ENCODE data around the gene TNFRSF8.
A peak's percentile ranks its signal among the peaks of the same experiment; 100 is the strongest.

The TNFRSF8 gene

GRCh38 chr1:12185036-12185917, 122.2 kb downstream of the TNFRSF8 start:
- Histone ChIP-seq H3K27me3 (replicated peaks; ENCODE audit: control insufficient read depth, insufficient read depth, low read length) (no peaks in the 10 kb centered on the region), H3K4me1 (ENCODE audit: control insufficient read depth, insufficient read depth, low read length) (peaks cover 50% of the 10 kb centered on the region), H3K9me3 (ENCODE audit: control insufficient read depth, low read length) (no peaks in the 10 kb centered on the region), H3K36me3 (ENCODE audit: control insufficient read depth, insufficient read depth, low read length, severe bottlenecking) (no peaks in the 10 kb centered on the region), H3K4me3 (ENCODE audit: low read length) (peak overlapping the region; percentile 62), H3K9ac (ENCODE audit: low read length) (peak overlapping the region; percentile 85)
- DNase-seq (ENCODE audit: low read depth), result no peak

- peak; percentile 18 for DNase-seq (ENCODE audit: low read depth)
- Histone ChIP-seq H3K27me3 (replicated peaks; ENCODE audit: control insufficient read depth, insufficient read depth, low read length) (no peaks in the 10 kb centered on the region), H3K36me3 (ENCODE audit: control insufficient read depth, insufficient read depth, low read length, severe bottlenecking) (no peaks in the 10 kb centered on the region), H3K4me1 (ENCODE audit: control insufficient read depth, insufficient read depth, low read length) (peaks cover 50% of the 10 kb centered on the region), H3K9me3 (ENCODE audit: control insufficient read depth, low read length) (no peaks in the 10 kb centered on the region), H3K9ac (ENCODE audit: low read length) (peak overlapping the region; percentile 85), H3K4me3 (ENCODE audit: low read length) (no peak overlapping the region)
Observed at GRCh38 chr1:12185918-12186678, 123.0 kb downstream of the TNFRSF8 start.

- Histone ChIP-seq H3K9ac (ENCODE audit: low read length) (peak overlapping the region; percentile 85), H3K4me3 (ENCODE audit: low read length) (no peak overlapping the region), H3K27me3 (replicated peaks; ENCODE audit: control insufficient read depth, insufficient read depth, low read length) (no peaks in the 10 kb centered on the region), H3K4me1 (ENCODE audit: control insufficient read depth, insufficient read depth, low read length) (peaks cover 50% of the 10 kb centered on the region), H3K36me3 (ENCODE audit: control insufficient read depth, insufficient read depth, low read length, severe bottlenecking) (peaks cover under 1% of the 10 kb centered on the region), H3K9me3 (ENCODE audit: control insufficient read depth, low read length) (no peaks in the 10 kb centered on the region)
- no peak for DNase-seq (ENCODE audit: low read depth)
Observed at GRCh38 chr1:12186679-12186985, 123.5 kb downstream of the TNFRSF8 start.

- Histone ChIP-seq H3K36me3 (ENCODE audit: control insufficient read depth, insufficient read depth, low read length, severe bottlenecking) (peaks cover 4% of the 10 kb centered on the region), H3K9ac (ENCODE audit: low read length) (no peak overlapping the region), H3K27me3 (replicated peaks; ENCODE audit: control insufficient read depth, insufficient read depth, low read length) (no peaks in the 10 kb centered on the region), H3K4me3 (ENCODE audit: low read length) (no peak overlapping the region), H3K9me3 (ENCODE audit: control insufficient read depth, low read length) (no peaks in the 10 kb centered on the region), H3K4me1 (ENCODE audit: control insufficient read depth, insufficient read depth, low read length) (peaks cover 45% of the 10 kb centered on the region)
- no peak for DNase-seq (ENCODE audit: low read depth)
Observed at GRCh38 chr1:12188115-12188514, 125.0 kb downstream of the TNFRSF8 start.

GRCh38 chr1:12188657-12189327, 125.7 kb downstream of the TNFRSF8 start:
- H3K9ac ChIP-seq (ENCODE audit: low read length), result no peak overlapping the region
- H3K4me3 ChIP-seq (ENCODE audit: low read length), result no peak overlapping the region
- no peaks in the 10 kb centered on the region for H3K9me3 ChIP-seq (ENCODE audit: control insufficient read depth, low read length)
- no peak for DNase-seq (ENCODE audit: low read depth)
- H3K36me3 ChIP-seq (ENCODE audit: control insufficient read depth, insufficient read depth, low read length, severe bottlenecking), result peaks cover 4% of the 10 kb centered on the region
- no peaks in the 10 kb centered on the region for H3K27me3 ChIP-seq (replicated peaks; ENCODE audit: control insufficient read depth, insufficient read depth, low read length)
- H3K4me1 ChIP-seq (ENCODE audit: control insufficient read depth, insufficient read depth, low read length), result peaks cover 42% of the 10 kb centered on the region

- H3K9ac ChIP-seq (ENCODE audit: low read length), result no peak overlapping the region
- H3K9me3 ChIP-seq (ENCODE audit: control insufficient read depth, low read length), result no peaks in the 10 kb centered on the region
- H3K4me3 ChIP-seq (ENCODE audit: low read length), result no peak overlapping the region
- H3K4me1 ChIP-seq (ENCODE audit: control insufficient read depth, insufficient read depth, low read length), result peaks cover 37% of the 10 kb centered on the region
- no peaks in the 10 kb centered on the region for H3K27me3 ChIP-seq (replicated peaks; ENCODE audit: control insufficient read depth, insufficient read depth, low read length)
- peaks cover 8% of the 10 kb centered on the region for H3K36me3 ChIP-seq (ENCODE audit: control insufficient read depth, insufficient read depth, low read length, severe bottlenecking)
- DNase-seq (ENCODE audit: low read depth), result no peak
Observed at GRCh38 chr1:12189328-12189682, 126.2 kb downstream of the TNFRSF8 start.

- Histone ChIP-seq H3K9me3 (ENCODE audit: control insufficient read depth, low read length) (no peaks in the 10 kb centered on the region), H3K27me3 (replicated peaks; ENCODE audit: control insufficient read depth, insufficient read depth, low read length) (no peaks in the 10 kb centered on the region), H3K9ac (ENCODE audit: low read length) (no peak overlapping the region), H3K36me3 (ENCODE audit: control insufficient read depth, insufficient read depth, low read length, severe bottlenecking) (peaks cover 15% of the 10 kb centered on the region), H3K4me1 (ENCODE audit: control insufficient read depth, insufficient read depth, low read length) (peaks cover 16% of the 10 kb centered on the region), H3K4me3 (ENCODE audit: low read length) (no peak overlapping the region)
- no peak for DNase-seq (ENCODE audit: low read depth)
Observed at GRCh38 chr1:12191242-12192032, 128.3 kb downstream of the TNFRSF8 start.

All from adipocyte (in vitro differentiated cells).